Lower leg skin (tissue), 3 donors: ENCODE results near the gene RNF217.

Source experiments
- CTCF ChIP-seq, 3 donors: fragments of 450-650 bp; IDR thresholded peaks; one replicate each; pipeline ENCODE4 v1.5.1; 2016; ENCODE audit warnings: antibody characterized with exemption in 3 of 3, mild to moderate bottlenecking in 3 of 3, moderate library complexity in 2 of 3
- POLR2A ChIP-seq, 2 donors: fragments of 450-650 bp; IDR thresholded peaks; one replicate each; pipeline ENCODE4 v1.6.1; 2016 to 2017; ENCODE audit warnings: antibody characterized with exemption in 2 of 2, mild to moderate bottlenecking in 1 of 2, moderate library complexity in 1 of 2

- no peak for TF ChIP-seq CTCF (IDR thresholded peaks at IDR 0.05)
- no peak for TF ChIP-seq POLR2A (IDR thresholded peaks at IDR 0.05)
These were observed 11.5 kb downstream of the RNF217 start for GRCh38 chr6:124973780-124974179.
